Smooth muscle cell (in vitro differentiated cells): ENCODE data around the gene WDR5B. TPM values are rescaled to one million over a fixed set of nuclear protein-coding genes. Genes with fewer than 3 reads are reported as not detected.

Experiments used
- DNase-seq: peaks from one replicate; lab custom pipeline; 2025; ENCODE audit not compliant: unreplicated experiment; lab: John Stamatoyannopoulos, UW
- H2AFZ ChIP-seq: fragments of 200-600 bp; sonication (generic); 2 replicates; pipeline ENCODE4 v1.6.0; 2016; ENCODE audit warnings: antibody characterized with exemption, low read depth, mild to moderate bottlenecking
- H3F3A ChIP-seq: fragments of 200-600 bp; sonication (generic); 2 replicates; pipeline ENCODE4 v1.6.0; 2017; ENCODE audit warnings: antibody characterized with exemption, low read depth
- H3K27ac ChIP-seq: fragments of 200-600 bp; sonication (generic); 2 replicates; pipeline ENCODE4 v1.5.1; 2016; ENCODE audit warnings: low read depth, mild to moderate bottlenecking
- H3K27me3 ChIP-seq: fragments of 200-600 bp; sonication (generic); 2 replicates; pipeline ENCODE4 v1.6.1; 2016; ENCODE audit warnings: low read depth, mild to moderate bottlenecking
- H3K36me3 ChIP-seq: fragments of 200-600 bp; sonication (generic); 2 replicates; pipeline ENCODE4 v1.5.1; 2016; ENCODE audit warnings: low read depth
- H3K4me1 ChIP-seq: fragments of 200-600 bp; sonication (generic); 2 replicates; pipeline ENCODE4 v1.5.1; 2016; ENCODE audit warnings: low read depth
- H3K4me2 ChIP-seq: fragments of 200-600 bp; sonication (generic); 2 replicates; pipeline ENCODE4 v1.6.0; 2016; ENCODE audit warnings: mild to moderate bottlenecking
- H3K4me3 ChIP-seq: fragments of 200-600 bp; sonication (generic); 2 replicates; pipeline ENCODE4 v1.5.1; 2016; ENCODE audit warnings: mild to moderate bottlenecking
- H3K79me2 ChIP-seq: fragments of 200-600 bp; sonication (generic); 2 replicates; pipeline ENCODE4 v1.6.0; 2016; ENCODE audit warnings: low read depth, mild to moderate bottlenecking
- H3K9ac ChIP-seq: fragments of 200-600 bp; sonication (generic); 2 replicates; pipeline ENCODE4 v1.6.0; 2016; ENCODE audit warnings: low read depth
- H3K9me3 ChIP-seq: fragments of 200-600 bp; sonication (generic); replicated peaks from 2 replicates; pipeline ENCODE4 v1.5.1; 2016; ENCODE audit warnings: low read depth
- H4K20me1 ChIP-seq: fragments of 200-600 bp; sonication (generic); 2 replicates; pipeline ENCODE4 v1.6.0; 2016; ENCODE audit warnings: low read depth
- CTCF ChIP-seq: fragments of 200-600 bp; sonication (generic); IDR thresholded peaks from 2 replicates; pipeline ENCODE4 v1.5.1; 2017; ENCODE audit warnings: borderline replicate concordance, mild to moderate bottlenecking, antibody characterized with exemption; ENCODE audit not compliant: insufficient read depth, poor library complexity, severe bottlenecking
- WGBS: methylation state at CpG from one replicate; pipeline ENCODE4 v1.1.7; 2016; ENCODE audit warnings: low lambda C conversion rate; 5-methylcytosine and 5-hydroxymethylcytosine counted together
- polyA plus RNA-seq: library from polyadenylated mRNA; unstranded; fragments of >200 nt; fragmentation: Nextera tagmentation; extraction: Ambion mirVana; gene quantifications from 2 replicates; pipeline ENCODE4 v1.2.1, GENCODE V29; 2016
- small RNA-seq: library from RNA; depleted of rRNA; stranded (forward); fragments of <200 nt; gene quantifications from one replicate; pipeline ENCODE3, GENCODE V24; 2014
- total RNA-seq: library from RNA; depleted of rRNA; stranded (reverse); fragments of >200 nt; gene quantifications from 2 replicates; pipeline ENCODE4 v1.2.3, GENCODE V29; 2014

WDR5B gene
- total and polyA plus RNA-seq, 2 experiments from 2014 or later, result 1.6 to 5.2 TPM

GRCh38 chr3:122364490-122364889, 51.4 kb downstream of the WDR5B start:
- Histone ChIP-seq H3K4me3 (no peak overlapping the region), H4K20me1 (no peaks in the 10 kb centered on the region), H3K9ac (no peak overlapping the region), H3K4me2 (no peak overlapping the region), H3F3A (no peaks in the 10 kb centered on the region), H3K27ac (no peak overlapping the region), H3K27me3 (no peaks in the 10 kb centered on the region), H3K36me3 (peaks cover 12% of the 10 kb centered on the region), H3K9me3 (no peaks in the 10 kb centered on the region), H3K79me2 (no peaks in the 10 kb centered on the region), H2AFZ (no peak overlapping the region), H3K4me1 (no peaks in the 10 kb centered on the region)
- WGBS, result 58% methylated on average over 2 of the region's 2 CpGs
- no peak for TF ChIP-seq CTCF
- no peak for DNase-seq

Small RNA genes within 50 kb of the gene (small RNA-seq; reads per million reads assigned to genes)
- 0.16 reads per million for gene AC083798.1

Other genes starting within 250 kb of the WDR5B start
- not detected in 2 replicates for gene CASR, start 232.4 kb downstream of the WDR5B start, total RNA-seq
- not detected in 2 replicates for gene CASR, start 232.4 kb downstream of the WDR5B start, polyA plus RNA-seq
- 29.7 and 51.7 TPM in 2 replicates for gene CSTA, start 90.8 kb downstream of the WDR5B start, total RNA-seq
- gene CSTA, start 90.8 kb downstream of the WDR5B start, polyA plus RNA-seq, result 16.0 and 19.7 TPM in 2 replicates
- gene MIX23, start 32.8 kb downstream of the WDR5B start, total RNA-seq, result 48.8 and 62.2 TPM in 2 replicates
- 43.4 and 54.8 TPM in 2 replicates for gene MIX23, start 32.8 kb downstream of the WDR5B start, polyA plus RNA-seq
- 108 and 117 TPM in 2 replicates for gene FAM162A, start 31.9 kb downstream of the WDR5B start, total RNA-seq
- 209 and 219 TPM in 2 replicates for gene FAM162A, start 31.9 kb downstream of the WDR5B start, polyA plus RNA-seq
- 37.9 and 50.8 TPM in 2 replicates for gene KPNA1, start 98.9 kb upstream of the WDR5B start, total RNA-seq
- 26.7 and 34.6 TPM in 2 replicates for gene KPNA1, start 98.9 kb upstream of the WDR5B start, polyA plus RNA-seq
- gene PARP9, start 148.2 kb upstream of the WDR5B start, total RNA-seq, result 4.7 and 5.1 TPM in 2 replicates
- gene PARP9, start 148.2 kb upstream of the WDR5B start, polyA plus RNA-seq, result 1.7 and 3.8 TPM in 2 replicates
- gene DTX3L, start 148.3 kb upstream of the WDR5B start, total RNA-seq, result 6.4 and 6.6 TPM in 2 replicates
- 2.2 and 3.6 TPM in 2 replicates for gene DTX3L, start 148.3 kb upstream of the WDR5B start, polyA plus RNA-seq
- not detected in 2 replicates for gene PARP15, start 161.6 kb upstream of the WDR5B start, total RNA-seq
- 0.40 TPM in 1 of 2 replicates, not detected in the other for gene PARP15, start 161.6 kb upstream of the WDR5B start, polyA plus RNA-seq